Glutamatergic neuron (in vitro differentiated cells): ENCODE measurements around the gene ARHGAP45. TPM values are rescaled to one million over a fixed set of nuclear protein-coding genes. Genes with fewer than 3 reads are reported as not detected.

Experiments
- DNase-seq: peaks from one replicate; pipeline ENCODE4 v3.0.0; 2022
- H3K27ac Mint-ChIP-seq: one replicate; pipeline ENCODE4 v1.8.0; 2020; ENCODE audit warnings: mild to moderate bottlenecking, mixed read lengths, inconsistent platforms; ENCODE audit not compliant: unreplicated experiment
- H3K27me3 Mint-ChIP-seq: one replicate; pipeline ENCODE4 v1.8.0; 2020; ENCODE audit warnings: mild to moderate bottlenecking, moderate library complexity, mixed read lengths, inconsistent platforms; ENCODE audit not compliant: unreplicated experiment
- H3K36me3 Mint-ChIP-seq: one replicate; pipeline ENCODE4 v1.8.0; 2020; ENCODE audit warnings: mild to moderate bottlenecking, mixed read lengths, inconsistent platforms; ENCODE audit not compliant: unreplicated experiment
- H3K4me1 Mint-ChIP-seq: one replicate; pipeline ENCODE4 v1.8.0; 2020; ENCODE audit warnings: mild to moderate bottlenecking, low read depth, mixed read lengths, inconsistent platforms; ENCODE audit not compliant: unreplicated experiment
- H3K4me3 Mint-ChIP-seq: one replicate; pipeline ENCODE4 v1.8.0; 2020; ENCODE audit warnings: mild to moderate bottlenecking, mixed read lengths, inconsistent platforms; ENCODE audit not compliant: unreplicated experiment
- H3K9me3 Mint-ChIP-seq: one replicate; pipeline ENCODE4 v1.8.0; 2020; ENCODE audit warnings: mild to moderate bottlenecking, moderate library complexity, mixed read lengths, inconsistent platforms; ENCODE audit not compliant: unreplicated experiment
- CTCF ChIP-seq: fragments of 200-600 bp; sonication (generic); IDR thresholded peaks from one replicate; pipeline ENCODE4 v1.5.0; 2021; ENCODE audit not compliant: partially characterized antibody, unreplicated experiment
- total RNA-seq: library from RNA; stranded (reverse); fragmentation: NEBNext Ultra II Directional; extraction: Animal tissue kit (Norgen Biotek cat#: 25700); gene quantifications from one replicate; pipeline ENCODE4 v1.2.1, GENCODE V29; 2021; ENCODE audit not compliant: unreplicated experiment

Gene ARHGAP45
- total RNA-seq, 1 donor from 2014 or later: 1.7 TPM

- no peak overlapping the region for H3K4me3 Mint-ChIP-seq
- H3K9me3 Mint-ChIP-seq: peaks cover 5% of the 10 kb centered on the region
- TF ChIP-seq CTCF: no peak
- no peak for DNase-seq
- peaks cover 3% of the 10 kb centered on the region for H3K4me1 Mint-ChIP-seq
- peaks cover 7% of the 10 kb centered on the region for H3K27me3 Mint-ChIP-seq
- H3K36me3 Mint-ChIP-seq: no peaks in the 10 kb centered on the region
- no peak overlapping the region for H3K27ac Mint-ChIP-seq
These were observed 24.0 kb downstream of the ARHGAP45 start for GRCh38 chr19:1090731-1091543.

DNA sequence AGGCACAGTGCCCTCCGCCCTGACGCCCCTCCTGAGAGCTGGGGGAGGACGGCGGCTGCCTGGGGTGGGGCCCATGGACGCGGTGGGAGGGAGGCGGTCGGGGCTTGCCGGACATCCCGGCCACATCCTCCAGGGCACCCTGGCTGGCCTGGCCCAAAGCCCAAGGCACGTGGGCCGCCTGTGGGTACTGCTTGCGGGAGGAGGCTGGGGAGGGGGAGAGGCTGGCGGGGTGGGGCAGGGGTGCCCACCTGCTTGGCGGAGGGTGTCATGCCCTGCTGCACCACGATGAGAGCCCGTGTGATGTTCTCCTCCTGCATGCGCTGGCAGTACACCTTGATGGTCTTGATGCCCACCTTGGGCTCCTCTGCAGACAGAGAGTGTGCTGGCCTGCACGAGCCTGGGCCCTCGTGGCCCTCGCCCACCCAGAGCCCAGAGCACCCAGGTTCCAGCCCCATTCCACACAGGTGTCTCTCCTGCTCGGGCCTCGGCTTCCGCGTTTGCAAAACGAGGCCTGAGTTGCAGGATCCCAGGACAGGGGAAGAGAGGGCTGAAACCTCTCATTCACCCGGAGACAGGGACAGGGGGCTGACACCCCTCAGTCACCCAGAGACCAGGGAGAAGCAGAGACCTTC, 24.7 kb downstream of the ARHGAP45 start:
- H3K27me3 Mint-ChIP-seq: peaks cover 7% of the 10 kb centered on the region
- H3K9me3 Mint-ChIP-seq: peaks cover 7% of the 10 kb centered on the region
- peaks cover 3% of the 10 kb centered on the region for H3K4me1 Mint-ChIP-seq
- H3K36me3 Mint-ChIP-seq: no peaks in the 10 kb centered on the region
- no peak for TF ChIP-seq CTCF
- no peak overlapping the region for H3K4me3 Mint-ChIP-seq
- DNase-seq: no peak
- H3K27ac Mint-ChIP-seq: no peak overlapping the region

GRCh38 chr19:1093330-1093729, 26.4 kb downstream of the ARHGAP45 start:
- peak overlapping the region; percentile 91 for H3K4me3 Mint-ChIP-seq

GRCh38 chr19:1093811-1094553, 27.0 kb downstream of the ARHGAP45 start:
- peak overlapping the region; percentile 85 for H3K27ac Mint-ChIP-seq

More at GRCh38 chr19:1093330-1093729, 26.4 kb downstream of the ARHGAP45 start:
- H3K9me3 Mint-ChIP-seq: peaks cover 7% of the 10 kb centered on the region
- TF ChIP-seq CTCF: no peak
- peaks cover 7% of the 10 kb centered on the region for H3K27me3 Mint-ChIP-seq
- peaks cover 3% of the 10 kb centered on the region for H3K4me1 Mint-ChIP-seq
- no peak overlapping the region for H3K27ac Mint-ChIP-seq
- no peak for DNase-seq
- H3K36me3 Mint-ChIP-seq: no peaks in the 10 kb centered on the region

More at GRCh38 chr19:1093811-1094553, 27.0 kb downstream of the ARHGAP45 start:
- Mint-ChIP-seq H3K36me3 (no peaks in the 10 kb centered on the region), H3K4me3 (peak overlapping the region; percentile 91), H3K27me3 (peaks cover 7% of the 10 kb centered on the region), H3K4me1 (peaks cover 3% of the 10 kb centered on the region), H3K9me3 (peaks cover 7% of the 10 kb centered on the region)
- no peak for TF ChIP-seq CTCF
- DNase-seq: no peak
